ENCODE results near the gene MECP2. TPM values are rescaled to one million over a fixed set of nuclear protein-coding genes. Genes with fewer than 3 reads are reported as not detected.

MECP2 gene
- total and polyA plus RNA-seq, 10 of the 15 experiments (the other 5 are each of a cell fraction or from before 2014, with no cell fraction given), result 1.3 to 32.7 (median 13.7) TPM

DNA sequence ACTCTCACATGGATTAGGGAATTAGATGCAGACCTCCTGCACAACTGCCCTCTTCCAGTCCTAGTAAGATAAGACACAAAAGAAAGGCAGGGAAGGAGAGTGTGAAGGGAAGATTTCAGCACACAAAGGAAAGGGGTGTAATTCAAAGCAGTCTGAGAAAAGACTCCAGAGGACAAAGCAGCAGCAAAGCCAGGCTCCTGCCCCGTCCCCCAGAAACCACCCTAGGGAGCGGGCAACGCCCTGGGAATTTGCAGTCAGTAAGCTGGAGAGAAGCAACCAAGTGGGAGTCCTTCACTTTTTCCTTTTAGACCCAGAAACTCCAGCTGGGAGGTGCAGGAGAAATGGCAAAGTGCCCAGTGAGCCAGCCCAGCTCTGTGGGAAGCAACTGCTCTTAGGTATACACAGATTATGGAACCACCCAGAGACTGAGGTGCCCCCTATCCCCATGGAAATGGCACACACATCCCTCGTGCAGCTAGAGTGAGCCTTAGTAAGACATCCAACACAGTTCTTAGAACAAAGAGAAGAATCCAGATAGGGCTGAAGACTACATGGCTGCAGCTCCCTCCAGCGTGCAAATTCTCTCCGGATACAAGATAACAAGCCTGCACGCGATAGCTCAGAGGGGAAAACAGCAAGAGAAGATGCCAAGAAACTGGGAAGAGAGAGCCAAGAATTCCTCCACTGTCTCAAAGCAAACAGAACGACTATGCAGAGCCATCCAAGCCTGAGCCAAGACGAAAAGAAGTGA is 51.3 kb downstream of the MECP2 start (continued):
- TF ChIP-seq, protein P1, sequence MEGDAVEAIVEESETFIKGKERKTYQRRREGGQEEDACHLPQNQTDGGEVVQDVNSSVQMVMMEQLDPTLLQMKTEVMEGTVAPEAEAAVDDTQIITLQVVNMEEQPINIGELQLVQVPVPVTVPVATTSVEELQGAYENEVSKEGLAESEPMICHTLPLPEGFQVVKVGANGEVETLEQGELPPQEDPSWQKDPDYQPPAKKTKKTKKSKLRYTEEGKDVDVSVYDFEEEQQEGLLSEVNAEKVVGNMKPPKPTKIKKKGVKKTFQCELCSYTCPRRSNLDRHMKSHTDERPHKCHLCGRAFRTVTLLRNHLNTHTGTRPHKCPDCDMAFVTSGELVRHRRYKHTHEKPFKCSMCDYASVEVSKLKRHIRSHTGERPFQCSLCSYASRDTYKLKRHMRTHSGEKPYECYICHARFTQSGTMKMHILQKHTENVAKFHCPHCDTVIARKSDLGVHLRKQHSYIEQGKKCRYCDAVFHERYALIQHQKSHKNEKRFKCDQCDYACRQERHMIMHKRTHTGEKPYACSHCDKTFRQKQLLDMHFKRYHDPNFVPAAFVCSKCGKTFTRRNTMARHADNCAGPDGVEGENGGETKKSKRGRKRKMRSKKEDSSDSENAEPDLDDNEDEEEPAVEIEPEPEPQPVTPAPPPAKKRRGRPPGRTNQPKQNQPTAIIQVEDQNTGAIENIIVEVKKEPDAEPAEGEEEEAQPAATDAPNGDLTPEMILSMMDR (IDR thresholded peaks at IDR 0.05 in 2 of 3, conservative IDR thresholded peaks at IDR 0.05 in 1 of 3; ENCODE audit: control insufficient read depth in 2 of 3, extremely low read depth in 1 of 3, insufficient read depth in 1 of 3, low read depth in 3 of 3, low read length in 3 of 3), result no peak
- TF ChIP-seq HDAC6 (IDR thresholded peaks at IDR 0.05; ENCODE audit: unreplicated experiment) (no peak), ZNF217 (IDR thresholded peaks at IDR 0.05) (no peak), RAD51 (IDR thresholded peaks at IDR 0.05) (no peak), MEF2A (IDR thresholded peaks at IDR 0.05; ENCODE audit: insufficient read depth, low read depth, low read length) (no peak)

DNA sequence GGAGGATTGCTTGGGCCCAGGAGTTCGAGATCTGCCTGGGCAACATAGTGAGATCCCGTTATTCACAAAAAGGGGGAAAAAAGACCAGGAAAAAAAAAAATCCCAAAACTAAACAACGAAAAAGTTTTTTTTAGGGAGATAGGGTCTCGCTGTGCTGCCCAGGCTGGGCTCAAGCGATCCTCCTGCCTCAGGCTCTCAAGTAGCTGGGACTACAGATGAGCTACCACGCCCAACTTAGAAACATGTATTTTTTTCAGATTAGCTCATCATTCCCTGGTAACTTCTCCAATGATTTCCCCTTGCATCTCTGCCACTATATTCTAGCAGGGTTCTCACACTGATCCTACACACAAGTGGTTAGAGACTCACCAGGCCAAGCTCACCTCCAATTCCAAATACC is 53.4 kb downstream of the MECP2 start:
- Histone ChIP-seq H3K27me3 (replicated peaks in 1 of 2; ENCODE audit: control insufficient read depth in 2 of 2, insufficient read depth in 2 of 2, low read length in 1 of 2) (no peaks in the 10 kb centered on the region), H3K9me3 (replicated peaks; ENCODE audit: control insufficient read depth, insufficient read depth, low read length) (no peaks in the 10 kb centered on the region), H3K27ac (ENCODE audit: control insufficient read depth, insufficient read depth) (no peak overlapping the region), H3K9ac (ENCODE audit: control insufficient read depth, insufficient read depth, low read length) (no peak overlapping the region), H2AFZ (ENCODE audit: control insufficient read depth, low read depth, low read length) (no peak overlapping the region), H3K4me3 (no peak overlapping the region), H4K20me1 (ENCODE audit: control insufficient read depth, insufficient read depth) (no peaks in the 10 kb centered on the region), H3K4me1 (ENCODE audit: control insufficient read depth, insufficient read depth, low read length) (no peaks in the 10 kb centered on the region), H3K4me2 (ENCODE audit: control insufficient read depth, insufficient read depth) (no peak overlapping the region), H3K36me3 (ENCODE audit: control insufficient read depth in 2 of 2, insufficient read depth in 2 of 2, low read length in 1 of 2) (peaks cover 0 to 2% of the 10 kb centered on the region in 2 experiments; a peak in 2 of 4 replicates), H3K79me2 (ENCODE audit: control insufficient read depth, insufficient read depth, low read length) (no peaks in the 10 kb centered on the region; the same call in 1 of the 2 replicates)
- POLR2A ChIA-PET, result no interaction called here
- FAIRE-seq, result no peak
- RAD21 ChIA-PET (ENCODE audit: unreplicated experiment), result no interaction called here
- no TSS peak for BruUV-seq (replicated peaks)
- TF ChIP-seq RUNX3 (IDR thresholded peaks at IDR 0.05; ENCODE audit: low read length), result no peak
- no peak for TF ChIP-seq BACH1 (IDR thresholded peaks at IDR 0.05; ENCODE audit: borderline replicate concordance)
- no peak for TF ChIP-seq SMAD1 (IDR thresholded peaks at IDR 0.05; ENCODE audit: low read depth, partially characterized antibody)
- no peak for TF ChIP-seq DPF2 (IDR thresholded peaks at IDR 0.05)
- SMC1A ChIA-PET (ENCODE audit: uncharacterized antibody, unreplicated experiment), result interaction anchor here (1.0 kb wide), 1 partner anchor 17 kb away, joined by 4 read pairs; no protein-coding TSS in a partner anchor
- ATAC-seq, result no peak
- in situ Hi-C loops (cut with MboI) (no loop called here), intact Hi-C loops (cut with micrococcal nuclease; ENCODE audit: unreplicated experiment) (no loop called here)
- 54% methylated on average over 6 of the region's 6 CpGs for WGBS (ENCODE audit: insufficient coverage, insufficient replicate concordance, low lambda C conversion rate, missing lambda C conversion rate)
- CTCF ChIA-PET, result interaction anchor here (1.2 to 1.7 kb wide), 2 partner anchors 8 to 32 kb away, joined by 4 to 5 read pairs; no protein-coding TSS in a partner anchor
- no peak for DNase-seq (ENCODE audit: low read depth, low spot score)

Measured in GM12878 (cell line).